ENCODE data around the gene SLC2A9.
"Not testable (repeated sequence)": the region's sequence is repeated elsewhere in the genome, so short reads cannot be mapped to it uniquely, and the experiment has no call there.

SLC2A9 gene

DNA sequence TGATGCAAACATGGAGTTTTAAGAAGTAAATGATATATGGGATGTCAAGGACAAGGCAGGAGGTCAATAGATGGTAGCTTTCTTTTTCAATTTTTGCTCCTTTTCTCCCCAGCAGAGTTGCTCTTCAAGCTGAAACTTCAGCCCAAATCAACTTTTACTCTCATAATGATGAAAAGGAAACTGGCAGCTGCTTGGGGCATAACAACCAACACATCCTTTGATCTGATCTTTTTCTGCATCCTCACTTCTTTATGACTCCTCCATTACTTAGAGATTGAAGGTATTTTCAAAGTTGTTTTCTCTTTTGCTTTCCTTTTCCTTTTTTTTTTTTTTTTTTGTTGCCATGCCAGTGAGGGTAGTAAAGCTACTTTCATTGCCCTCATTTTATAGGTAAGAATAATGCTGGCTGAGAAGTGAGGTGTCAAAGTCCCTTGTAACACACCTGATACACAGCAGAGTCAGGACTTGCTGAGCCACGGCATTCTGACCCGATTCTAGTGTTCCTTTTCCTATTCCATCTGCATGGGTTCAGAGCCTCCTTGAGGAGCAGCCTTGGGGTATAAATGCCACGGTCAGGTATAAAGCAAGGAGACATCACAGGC is 26.9 kb downstream of the SLC2A9 start:
- FAIRE-seq = no peak

DNA sequence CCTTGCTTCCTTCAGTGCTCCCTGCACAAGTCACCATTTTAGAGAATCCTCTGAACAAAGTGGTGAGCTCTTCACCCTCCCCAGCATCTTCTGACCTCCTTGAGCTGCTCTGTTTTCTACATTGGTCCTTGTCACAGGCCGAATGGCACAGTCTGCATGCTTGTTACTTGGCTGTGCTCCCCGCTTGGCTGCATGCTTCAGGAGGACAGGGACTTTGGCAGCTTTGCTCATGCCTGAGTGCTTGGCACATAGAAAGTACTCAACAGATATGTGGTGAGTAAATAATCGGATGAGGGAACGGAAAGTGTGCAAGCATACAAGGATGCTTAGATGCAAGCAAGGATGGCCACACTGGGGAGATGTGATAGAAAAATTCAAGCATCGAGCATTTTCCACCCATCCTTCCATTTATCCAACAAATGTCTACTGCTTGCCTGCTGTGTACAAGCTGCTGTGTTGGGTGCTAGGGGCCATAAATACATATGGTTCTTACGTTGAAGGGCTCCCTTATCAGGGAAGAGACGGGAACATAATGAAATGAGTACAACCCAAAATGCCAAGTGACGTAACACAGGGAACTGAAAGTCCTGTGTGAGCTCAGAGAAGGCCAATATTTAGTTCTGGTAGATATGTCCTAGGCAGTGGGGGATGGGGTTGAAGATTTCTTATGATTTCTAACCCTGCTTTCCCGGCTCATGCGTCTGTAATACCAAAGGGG is 31.2 kb downstream of the SLC2A9 start:
- FAIRE-seq = no peak

DNA sequence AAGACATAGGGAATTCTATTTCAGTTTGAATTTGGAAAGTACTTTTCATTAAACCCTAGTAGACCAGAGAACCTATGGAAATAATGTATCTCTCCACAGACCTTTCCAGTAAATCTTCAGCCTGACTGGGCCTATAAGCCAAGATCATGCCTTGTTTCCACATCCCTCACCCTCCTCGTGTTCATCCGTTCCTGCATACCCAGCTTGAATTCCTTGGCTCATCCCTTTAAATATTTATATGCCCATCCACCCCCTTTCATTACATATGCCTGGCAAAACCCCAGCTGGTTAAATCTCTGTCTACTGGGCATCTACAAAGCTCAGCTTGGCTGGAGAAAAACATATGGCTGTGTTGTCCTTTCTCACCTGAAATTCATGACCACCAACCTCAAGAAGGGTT is 32.4 kb downstream of the SLC2A9 start:
- FAIRE-seq = no peak

DNA sequence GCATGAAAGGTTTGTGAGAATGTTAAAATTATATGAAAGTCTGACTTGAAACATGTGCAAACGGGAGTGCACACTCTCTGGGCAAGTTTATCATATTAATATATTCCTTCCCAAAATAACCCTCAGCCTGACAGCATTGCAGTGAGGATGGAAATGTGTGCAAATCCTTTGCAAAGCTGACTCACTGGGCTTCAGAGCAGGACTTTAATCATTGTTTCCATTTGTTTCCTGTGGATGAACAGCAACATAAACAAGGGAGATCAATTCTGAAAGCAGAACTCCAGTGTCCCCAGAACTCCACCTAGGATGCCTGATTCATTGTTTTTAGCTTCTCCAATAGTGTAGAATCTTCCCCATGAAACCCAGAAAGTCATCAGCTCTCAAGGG is 32.9 kb downstream of the SLC2A9 start:
- FAIRE-seq = no peak

DNA sequence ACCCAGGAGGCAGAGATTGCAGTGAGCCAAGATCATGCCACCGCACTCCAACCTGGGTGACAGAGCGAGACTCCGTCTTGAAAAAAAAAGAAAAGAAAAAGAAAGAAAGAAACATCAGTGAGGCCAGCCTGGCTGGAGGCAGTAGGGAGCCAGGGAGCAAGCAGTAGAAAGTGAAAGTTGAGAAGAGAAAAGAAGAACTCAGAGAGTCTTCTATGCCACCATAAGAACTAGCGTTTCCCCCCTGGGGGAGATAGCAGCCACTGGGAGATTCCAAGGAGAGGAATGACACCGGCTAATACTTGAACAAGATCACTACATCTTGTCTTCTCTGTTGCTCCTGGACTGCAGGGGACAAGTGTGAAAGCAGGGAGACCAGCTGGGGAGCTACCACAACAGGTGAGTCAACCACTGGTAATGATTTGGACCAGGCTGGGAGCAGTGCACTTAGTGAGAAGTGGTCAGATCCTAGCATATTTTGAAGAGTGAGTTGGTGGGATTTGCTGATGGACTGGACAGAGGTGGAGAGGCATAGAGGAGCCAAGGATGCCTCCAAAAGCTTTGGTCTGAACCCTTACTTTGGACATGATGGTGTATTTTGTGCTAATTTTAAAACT is 33.4 kb downstream of the SLC2A9 start:
- FAIRE-seq = no peak

DNA sequence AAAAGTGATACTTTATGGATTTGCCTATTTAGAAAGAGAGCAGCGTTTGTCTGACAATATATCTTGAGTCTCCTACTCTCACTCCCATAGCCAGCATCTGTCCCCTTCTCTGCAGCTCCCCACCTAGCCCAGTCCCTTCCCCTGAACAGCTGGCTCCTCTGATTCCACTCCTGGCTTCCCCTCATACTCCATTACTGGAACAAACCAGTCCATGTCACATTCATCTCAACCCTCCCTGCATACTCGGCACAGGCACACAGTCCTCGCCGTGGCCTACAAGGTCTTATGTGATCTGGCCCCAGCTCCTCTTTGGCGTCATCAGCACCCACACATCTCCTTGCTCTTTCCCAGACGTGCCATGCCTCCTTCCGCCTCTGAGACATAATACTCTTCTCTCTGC is 36.7 kb downstream of the SLC2A9 start:
- FAIRE-seq = no peak

DNA sequence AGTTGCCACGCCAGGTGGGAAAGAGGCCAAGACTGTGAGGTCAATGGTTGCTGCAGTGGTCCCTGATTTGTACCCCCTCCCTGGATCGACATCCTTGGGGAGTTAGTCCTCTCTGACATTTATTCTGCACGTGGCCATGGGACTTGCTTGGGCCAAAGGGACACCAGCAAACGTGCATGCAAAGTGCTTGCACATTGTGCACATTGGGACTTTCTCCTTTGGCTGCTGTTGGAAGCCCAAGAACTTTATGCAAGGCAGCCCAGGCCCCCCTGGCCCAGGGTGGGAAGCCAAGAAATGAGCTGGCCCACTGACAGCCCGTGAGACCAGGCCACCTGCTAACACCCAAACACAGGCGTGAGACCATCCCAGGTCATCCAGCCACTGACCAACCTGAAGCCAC is 38.1 kb downstream of the SLC2A9 start:
- no peak for FAIRE-seq

DNA sequence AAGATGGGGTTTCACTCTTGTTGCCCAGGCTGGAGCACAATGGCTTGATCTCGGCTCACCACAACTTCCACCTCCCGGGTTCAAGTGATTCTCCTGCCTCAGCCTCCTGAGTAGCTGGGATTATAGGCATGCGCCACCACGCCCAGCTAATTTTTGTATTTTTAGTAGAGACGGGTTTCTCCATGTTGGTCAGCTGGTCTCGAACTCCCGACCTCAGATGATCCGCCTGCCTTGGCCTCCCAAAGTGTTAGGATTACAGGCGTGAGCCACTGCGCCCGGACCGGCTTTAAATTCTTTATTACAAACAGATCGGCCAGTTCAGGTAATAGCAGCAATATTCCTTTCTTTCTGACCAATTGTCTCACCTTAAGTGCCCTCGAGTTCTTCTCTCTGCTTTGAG is 39.4 kb downstream of the SLC2A9 start:
- not testable (repeated sequence) for FAIRE-seq

DNA sequence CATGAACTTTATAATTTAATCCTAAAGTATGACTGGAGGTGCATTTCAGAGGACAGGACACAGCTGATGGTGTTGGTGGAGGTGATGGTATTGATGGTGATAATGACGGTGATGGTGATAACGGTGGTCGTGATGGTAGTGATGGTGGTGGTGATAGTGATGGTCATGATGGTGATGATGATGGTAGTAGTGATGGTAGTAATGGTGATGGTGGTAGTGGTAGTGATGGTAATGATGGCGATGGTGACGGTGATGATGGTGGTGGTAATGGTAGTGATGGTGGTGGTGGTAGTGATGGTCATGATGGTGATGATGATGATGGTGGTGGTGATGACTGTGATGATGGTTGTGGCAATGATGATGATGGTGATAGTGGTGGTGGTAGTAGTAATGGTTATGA is 40.4 kb downstream of the SLC2A9 start:
- no peak for FAIRE-seq

DNA sequence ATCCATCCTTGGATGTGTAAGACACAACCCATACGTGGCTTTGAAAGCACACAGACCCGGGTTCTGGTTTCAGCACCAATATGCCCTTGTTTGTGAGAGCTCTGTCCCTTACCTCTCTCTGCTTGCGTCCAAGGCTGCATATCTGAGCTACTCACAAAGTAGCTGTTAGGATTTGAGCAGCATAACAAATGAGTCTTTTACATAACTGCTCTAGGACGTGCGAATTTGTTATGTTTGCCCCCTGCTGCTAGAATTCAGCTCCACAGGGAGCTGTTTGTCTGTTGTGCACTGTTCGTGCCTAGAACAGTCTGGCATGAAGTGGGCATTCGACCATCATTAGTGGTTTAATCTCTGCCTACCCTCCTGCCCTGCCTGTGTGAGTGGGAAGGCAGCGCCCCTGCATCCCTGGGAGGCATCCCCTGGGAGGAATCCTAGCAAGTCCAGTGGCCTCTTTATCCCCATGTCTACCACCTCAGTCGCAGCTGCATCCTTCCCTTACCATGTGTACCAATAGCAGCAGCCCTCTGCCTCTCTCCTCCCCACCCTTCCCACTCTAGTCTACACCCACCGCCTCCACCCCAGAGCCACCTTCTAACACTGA is 42.1 kb downstream of the SLC2A9 start:
- no peak for FAIRE-seq

DNA sequence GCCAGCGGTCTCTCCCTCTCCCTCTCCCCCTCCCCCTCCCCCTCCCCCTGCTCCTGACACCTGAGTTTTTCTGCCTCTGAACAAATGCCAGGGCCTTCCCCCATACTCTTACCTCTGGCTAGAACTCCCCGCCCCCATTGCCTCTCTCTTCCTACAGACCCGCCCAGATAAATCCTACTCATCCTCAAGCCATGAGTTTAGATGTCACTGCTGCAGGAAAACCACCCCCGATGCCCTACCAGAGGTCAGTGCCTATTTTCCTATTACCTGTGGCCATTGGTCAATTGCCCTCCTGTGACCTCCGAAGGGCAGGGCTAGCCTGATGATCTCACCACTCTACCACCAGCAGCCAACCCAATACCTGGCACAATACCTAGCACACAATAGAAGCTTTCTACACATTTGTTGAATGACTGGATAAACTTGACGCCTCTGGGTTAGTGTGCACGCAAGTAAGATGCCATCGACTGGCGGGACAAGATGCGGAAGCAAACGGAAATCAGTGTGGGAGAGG is 43.7 kb downstream of the SLC2A9 start:
- no peak for FAIRE-seq

DNA sequence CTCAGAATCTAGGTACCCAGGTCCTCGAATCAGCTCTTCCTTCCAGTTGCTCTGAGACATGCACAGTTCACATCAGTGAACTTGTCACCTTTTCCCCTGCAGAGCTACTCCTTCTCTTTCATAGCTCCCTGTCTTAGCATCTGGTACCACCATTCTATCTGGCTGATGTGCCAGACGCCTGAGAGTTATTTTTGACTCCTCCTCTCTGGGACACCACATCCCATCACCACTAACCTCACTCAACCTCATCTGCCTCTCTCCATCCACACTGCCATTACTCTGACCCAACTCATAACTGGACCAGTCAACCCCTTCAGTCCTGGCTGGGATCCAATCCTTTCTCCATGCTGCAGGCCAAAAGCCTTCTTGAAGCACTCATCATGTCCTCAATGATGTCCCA is 44.5 kb downstream of the SLC2A9 start:
- FAIRE-seq = no peak

DNA sequence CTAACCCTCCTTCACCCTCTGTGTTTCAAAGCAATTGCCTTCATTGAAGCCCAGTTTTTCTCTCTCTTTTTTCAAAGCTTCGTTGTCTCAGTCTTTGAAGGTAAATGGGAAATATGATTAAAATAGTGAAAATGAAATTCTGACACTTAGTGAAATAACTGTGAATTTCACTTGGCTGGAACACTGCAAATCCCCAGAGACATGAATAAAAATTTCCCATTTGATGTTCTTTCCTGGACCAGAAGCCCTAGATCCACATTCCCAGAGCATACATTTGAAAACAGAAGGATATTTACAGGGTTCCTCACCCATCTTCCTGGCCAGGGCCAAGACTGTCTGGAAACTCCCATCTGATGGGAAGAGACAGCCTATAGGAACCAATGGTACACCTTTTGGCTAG is 45.0 kb downstream of the SLC2A9 start:
- no peak for FAIRE-seq

DNA sequence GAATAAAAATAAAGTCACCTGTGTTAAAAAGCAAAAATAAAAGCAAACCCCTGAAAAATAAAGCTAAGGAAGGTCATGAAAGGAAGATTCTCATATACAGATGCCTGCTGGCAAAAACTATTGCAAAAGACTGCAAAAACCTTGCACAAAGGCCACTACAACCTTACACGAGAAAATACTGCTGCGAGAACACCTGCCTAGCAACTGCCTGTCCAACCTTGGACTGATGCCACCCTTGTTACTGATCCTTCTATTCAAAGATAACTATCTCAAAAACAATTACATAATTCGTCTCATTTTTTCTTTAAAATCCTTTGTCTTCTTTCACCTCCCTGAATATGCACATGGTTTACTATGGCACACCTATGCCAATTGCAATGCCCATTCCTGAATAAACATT is 49.6 kb downstream of the SLC2A9 start:
- no peak for FAIRE-seq

DNA sequence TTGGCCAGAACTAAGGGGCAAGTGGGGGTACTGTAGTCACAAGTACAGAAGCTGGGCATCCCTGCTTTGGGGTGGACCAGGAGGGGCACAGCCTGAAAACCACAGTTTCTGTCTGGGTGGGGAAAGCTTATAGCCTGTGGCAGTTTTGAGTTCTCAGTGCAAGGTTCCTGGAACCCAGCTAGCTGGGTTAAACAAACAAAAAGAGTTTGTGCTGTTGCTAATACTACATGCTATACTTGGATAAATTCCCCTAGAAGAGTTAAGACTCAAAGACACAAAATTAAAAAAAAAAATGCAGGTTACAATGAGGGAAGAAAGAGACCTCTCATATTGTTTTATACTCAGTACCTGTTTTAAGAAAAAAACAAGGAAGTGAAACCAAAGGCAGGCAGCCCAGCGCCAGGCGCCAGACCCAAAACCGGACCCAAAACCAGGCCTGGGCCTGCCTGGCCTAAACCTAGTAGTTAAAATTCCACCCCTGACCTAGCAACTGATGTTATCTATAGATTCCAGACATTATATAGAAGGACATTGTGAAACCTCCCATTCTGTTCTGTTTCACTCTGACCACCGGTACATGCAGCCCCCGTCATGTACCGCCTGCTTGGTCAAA is 50.8 kb downstream of the SLC2A9 start:
- no peak for FAIRE-seq

DNA sequence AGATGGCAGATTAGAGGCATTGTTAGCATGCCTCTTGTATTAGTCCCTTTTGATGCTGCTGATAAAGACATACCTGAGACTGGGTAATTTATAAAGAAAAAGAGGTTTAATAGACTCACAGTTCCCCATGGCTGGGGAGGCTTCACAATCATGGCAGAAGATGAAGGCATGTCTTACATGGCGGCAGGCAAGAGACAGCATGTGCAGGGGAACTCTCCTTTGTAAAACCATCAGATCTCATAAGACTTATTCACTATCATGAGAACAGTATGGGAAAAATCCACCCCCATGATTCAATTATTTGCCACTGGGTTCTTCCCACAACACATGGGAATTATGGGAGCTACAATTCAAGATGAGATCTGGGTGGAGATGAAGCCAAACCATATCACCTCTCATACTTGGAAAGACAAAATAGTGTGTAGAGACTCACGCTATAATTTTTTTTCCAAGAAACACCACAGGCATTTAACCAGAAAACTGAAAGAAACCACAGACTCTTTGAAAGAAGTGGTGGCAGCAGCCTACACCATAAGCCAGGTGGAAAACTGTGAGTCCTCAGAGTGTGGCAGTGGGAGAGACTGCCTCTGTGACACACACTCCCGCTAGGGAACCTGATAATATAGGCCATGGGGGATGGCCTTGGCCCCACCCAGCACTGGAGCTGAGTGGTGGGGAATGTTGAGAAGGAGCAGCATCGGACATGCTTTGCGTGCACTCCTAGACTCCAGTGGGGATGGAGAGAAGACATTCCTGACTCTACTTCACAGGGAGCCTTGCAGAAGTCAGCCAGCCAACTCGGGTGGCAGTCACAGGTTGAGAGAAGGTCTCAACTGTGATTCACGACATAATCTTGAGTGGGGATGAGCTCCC is 51.5 kb downstream of the SLC2A9 start:
- no peak for FAIRE-seq

DNA sequence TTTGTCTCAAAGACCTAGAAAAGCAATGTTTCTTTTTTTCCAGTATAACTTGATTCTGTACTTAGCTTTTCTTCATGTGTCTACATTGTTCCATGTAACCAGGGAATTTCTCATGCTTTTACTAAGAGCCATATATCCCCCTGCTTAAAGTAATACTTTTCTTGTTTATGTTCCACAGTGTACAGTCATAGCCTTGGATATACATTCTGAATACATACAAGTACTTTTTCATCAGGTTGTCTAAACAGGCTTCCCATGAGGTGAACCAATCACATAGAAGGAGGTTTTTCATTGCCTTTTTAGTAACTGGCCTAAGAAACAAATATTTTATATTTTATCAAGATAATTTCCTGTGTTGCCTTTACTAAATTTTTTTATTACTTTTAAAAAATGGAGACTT is 52.8 kb downstream of the SLC2A9 start:
- FAIRE-seq = no peak

DNA sequence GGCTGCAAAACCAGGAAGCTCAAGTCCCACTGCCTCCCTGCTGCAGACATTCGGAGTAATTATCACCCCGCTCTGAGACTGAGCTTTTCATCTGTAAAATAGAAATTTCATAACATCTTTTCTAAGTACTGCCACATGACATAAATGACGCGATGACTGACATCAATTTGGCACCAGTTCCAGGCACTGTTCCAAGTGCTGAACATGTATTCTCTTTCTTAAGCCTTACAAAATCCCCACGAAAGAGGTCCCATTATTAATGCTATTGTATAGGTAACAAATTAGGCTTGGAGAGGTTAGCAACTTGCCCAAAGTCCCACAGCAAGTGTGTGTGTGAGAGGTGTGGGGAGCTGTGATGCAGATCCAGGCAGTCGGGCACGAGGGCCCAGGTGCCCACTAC is 56.4 kb downstream of the SLC2A9 start:
- no peak for FAIRE-seq

DNA sequence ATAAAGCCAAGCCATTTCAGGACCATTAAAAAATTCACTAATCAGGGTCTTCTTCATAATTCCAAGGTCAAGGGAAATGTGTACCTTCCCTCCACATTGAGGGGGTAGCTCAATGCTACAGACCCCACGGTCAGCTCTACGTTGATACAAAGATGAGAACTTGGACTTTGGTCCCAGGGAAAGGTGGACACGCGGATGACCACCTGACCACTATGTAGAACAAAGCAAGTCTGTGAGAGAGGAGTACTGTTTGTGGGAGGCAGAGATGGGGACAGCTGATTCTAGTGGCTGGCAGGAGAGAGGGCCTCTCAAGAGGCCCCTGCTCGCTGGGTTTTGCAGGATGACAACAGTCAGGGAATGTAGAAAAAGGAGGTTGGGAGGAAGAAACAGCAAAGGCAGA is 58.0 kb downstream of the SLC2A9 start:
- FAIRE-seq = no peak

DNA sequence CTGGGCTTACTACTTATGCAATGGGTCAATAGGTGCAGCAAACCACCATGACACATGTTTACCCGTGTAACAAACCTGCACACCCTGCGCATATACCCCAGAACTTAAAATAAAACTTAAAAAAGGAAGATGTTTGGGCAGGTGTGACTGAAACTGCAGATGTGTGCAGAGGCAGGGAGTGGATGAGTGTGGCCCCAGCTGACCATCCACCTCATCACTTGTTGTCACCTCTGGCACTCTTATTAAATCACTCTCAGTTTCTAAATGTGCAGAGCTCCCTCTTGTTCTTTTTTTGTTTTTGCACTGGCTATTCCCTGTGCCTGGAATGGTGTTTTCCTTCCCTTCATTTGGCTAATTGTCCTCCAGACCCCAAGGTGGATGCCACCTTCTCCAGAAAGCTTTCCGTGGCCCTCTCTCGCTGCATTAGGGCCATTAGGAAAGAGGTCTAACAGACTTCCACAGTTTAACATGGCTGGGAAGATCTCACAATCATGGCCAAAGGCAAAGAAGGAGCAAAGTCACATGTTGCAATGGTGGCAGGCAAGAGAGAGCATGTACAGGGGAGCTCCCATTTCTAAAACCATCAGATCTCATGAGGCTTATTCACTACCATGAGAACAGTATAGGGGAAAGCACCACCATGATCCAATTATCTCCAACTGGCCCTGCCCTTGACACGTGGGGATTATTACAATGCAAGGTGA is 58.5 kb downstream of the SLC2A9 start:
- FAIRE-seq = no peak

DNA sequence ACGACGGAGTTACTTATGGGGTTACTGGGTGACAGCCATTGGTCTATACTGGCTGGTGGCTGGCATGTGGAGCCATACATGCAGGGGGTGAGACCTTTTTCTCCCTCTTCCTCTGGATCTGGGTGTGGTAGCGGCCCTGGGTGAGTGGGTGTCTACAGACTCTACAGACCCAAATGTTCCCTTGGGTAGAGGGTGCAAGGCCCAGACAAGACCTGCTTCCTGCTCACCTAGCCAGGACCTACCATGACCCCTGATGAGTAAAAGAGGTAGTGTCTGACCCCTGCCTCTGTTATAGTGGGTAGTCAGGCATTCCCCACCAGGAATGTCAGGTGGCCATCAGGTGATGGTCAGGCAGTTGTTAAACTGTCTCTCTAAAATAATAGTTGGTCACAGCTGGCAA is 66.8 kb downstream of the SLC2A9 start:
- no peak for FAIRE-seq

DNA sequence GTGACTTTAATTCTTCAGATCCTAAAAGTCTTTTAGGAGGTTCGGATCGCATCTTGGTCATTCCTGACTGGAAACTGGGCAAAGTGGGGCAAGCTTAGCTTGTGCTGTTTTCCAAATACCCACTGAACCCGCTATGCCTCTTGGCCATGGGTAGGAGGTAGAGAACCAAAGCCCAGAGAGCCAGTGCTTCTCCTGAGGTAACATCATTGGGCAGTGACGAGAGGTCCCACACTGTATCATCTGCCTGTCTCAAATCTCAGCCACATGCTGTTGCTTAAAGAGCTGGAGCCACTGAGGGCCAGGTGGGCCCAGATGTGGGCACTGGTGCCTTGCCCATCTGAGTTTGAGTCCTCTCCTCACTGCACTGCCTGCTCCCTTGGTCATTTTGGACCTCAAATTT is 68.2 kb downstream of the SLC2A9 start:
- FAIRE-seq = no peak
